ENCODE data around the gene NFIC. TPM values are rescaled to one million over a fixed set of nuclear protein-coding genes. Genes with fewer than 3 reads are reported as not detected.

The NFIC gene
- polyA plus RNA-seq, 1 of the 3 experiments (the other 2 are of a cell fraction): 7.2 TPM

DNA sequence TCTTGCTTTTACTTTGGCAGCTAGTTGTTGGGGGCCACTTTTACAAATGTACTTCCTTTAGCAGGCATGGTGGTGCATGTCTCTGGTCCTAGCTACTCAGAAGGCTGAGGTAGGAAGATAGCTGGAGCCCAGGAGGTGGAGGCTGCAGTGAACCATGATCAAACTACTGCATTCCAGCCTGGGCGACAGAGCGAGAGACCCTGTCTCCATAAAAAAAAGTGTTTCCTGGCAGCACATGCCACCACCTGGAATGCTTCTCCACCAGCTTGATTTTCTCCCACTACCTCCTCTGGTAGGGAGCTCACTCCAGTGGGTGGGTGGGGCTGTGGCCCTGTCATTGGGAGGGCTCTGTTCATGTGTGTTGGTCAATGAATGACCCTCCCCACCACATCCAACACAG, 152.3 kb downstream of the NFIC start:
- peaks cover 7 to 15% of the 10 kb centered on the region in 2 experiments for H3K36me3 ChIP-seq (replicated peaks in 1 of 2; ENCODE audit: control insufficient read depth in 1 of 2, insufficient read depth in 2 of 2, low read length in 1 of 2)
- peaks cover 0 to 20% of the 10 kb centered on the region in 2 experiments; a peak in 1 of 4 replicates for H3K4me1 ChIP-seq (ENCODE audit: control insufficient read depth in 1 of 2, insufficient read depth in 2 of 2, low read depth in 1 of 2, low read length in 1 of 2)
- peaks cover 98% of the 10 kb centered on the region for H3K79me2 ChIP-seq (ENCODE audit: insufficient read depth)
- H3K9ac ChIP-seq: no peak overlapping the region
- WGBS (ENCODE audit: low lambda C conversion rate): 92% methylated on average over 2 of the region's 2 CpGs
- TF ChIP-seq, protein P1, sequence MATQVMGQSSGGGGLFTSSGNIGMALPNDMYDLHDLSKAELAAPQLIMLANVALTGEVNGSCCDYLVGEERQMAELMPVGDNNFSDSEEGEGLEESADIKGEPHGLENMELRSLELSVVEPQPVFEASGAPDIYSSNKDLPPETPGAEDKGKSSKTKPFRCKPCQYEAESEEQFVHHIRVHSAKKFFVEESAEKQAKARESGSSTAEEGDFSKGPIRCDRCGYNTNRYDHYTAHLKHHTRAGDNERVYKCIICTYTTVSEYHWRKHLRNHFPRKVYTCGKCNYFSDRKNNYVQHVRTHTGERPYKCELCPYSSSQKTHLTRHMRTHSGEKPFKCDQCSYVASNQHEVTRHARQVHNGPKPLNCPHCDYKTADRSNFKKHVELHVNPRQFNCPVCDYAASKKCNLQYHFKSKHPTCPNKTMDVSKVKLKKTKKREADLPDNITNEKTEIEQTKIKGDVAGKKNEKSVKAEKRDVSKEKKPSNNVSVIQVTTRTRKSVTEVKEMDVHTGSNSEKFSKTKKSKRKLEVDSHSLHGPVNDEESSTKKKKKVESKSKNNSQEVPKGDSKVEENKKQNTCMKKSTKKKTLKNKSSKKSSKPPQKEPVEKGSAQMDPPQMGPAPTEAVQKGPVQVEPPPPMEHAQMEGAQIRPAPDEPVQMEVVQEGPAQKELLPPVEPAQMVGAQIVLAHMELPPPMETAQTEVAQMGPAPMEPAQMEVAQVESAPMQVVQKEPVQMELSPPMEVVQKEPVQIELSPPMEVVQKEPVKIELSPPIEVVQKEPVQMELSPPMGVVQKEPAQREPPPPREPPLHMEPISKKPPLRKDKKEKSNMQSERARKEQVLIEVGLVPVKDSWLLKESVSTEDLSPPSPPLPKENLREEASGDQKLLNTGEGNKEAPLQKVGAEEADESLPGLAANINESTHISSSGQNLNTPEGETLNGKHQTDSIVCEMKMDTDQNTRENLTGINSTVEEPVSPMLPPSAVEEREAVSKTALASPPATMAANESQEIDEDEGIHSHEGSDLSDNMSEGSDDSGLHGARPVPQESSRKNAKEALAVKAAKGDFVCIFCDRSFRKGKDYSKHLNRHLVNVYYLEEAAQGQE (IDR thresholded peaks at IDR 0.05; ENCODE audit: low read depth, low read length): no peak
- TF ChIP-seq GABPA (IDR thresholded peaks at IDR 0.05; ENCODE audit: low read depth): no peak
- TF ChIP-seq SIN3A (IDR thresholded peaks at IDR 0.05; ENCODE audit: borderline replicate concordance, low read depth, low read length): no peak
- no peak for TF ChIP-seq YY1 (IDR thresholded peaks at IDR 0.05; ENCODE audit: low read depth)
- no peak for TF ChIP-seq FOXM1 (IDR thresholded peaks at IDR 0.05; ENCODE audit: low read depth)
- H3K27ac ChIP-seq (ENCODE audit: low read depth in 2 of 2, low read length in 1 of 2): no peak overlapping the region
- no peaks in the 10 kb centered on the region for H3F3A ChIP-seq (replicated peaks; ENCODE audit: insufficient read depth)
- H4K20me1 ChIP-seq (ENCODE audit: insufficient read depth): peaks cover 92% of the 10 kb centered on the region
- ChIA-PET POLR2A (no interaction called here), CTCF (interaction anchor here (1.7 kb wide), 1 partner anchor 27 kb away, joined by 9 read pairs; no protein-coding TSS in a partner anchor)
- H2AFZ ChIP-seq (ENCODE audit: low read depth): no peak overlapping the region
- no peak overlapping the region for H3K4me3 ChIP-seq (ENCODE audit: low read depth in 2 of 2, low read length in 1 of 2)
- no peaks in the 10 kb centered on the region for H3K9me3 ChIP-seq
- H3K27me3 ChIP-seq (ENCODE audit: insufficient read depth): no peaks in the 10 kb centered on the region
- no peak for DNase-seq
- no peaks in the 10 kb centered on the region for H3K9me2 ChIP-seq
- H3K4me2 ChIP-seq: no peak overlapping the region

Small RNA genes within 50 kb of the gene (small RNA-seq; reads per million reads assigned to genes)
- gene AC005514.1: 0 reads per million in 7 experiments

Other genes with a start within 250 kb of the NFIC start
- gene GNA15, start 230.6 kb upstream of the NFIC start, polyA plus RNA-seq (2012; rRNA removed): 0.05 and 0.13 TPM in 2 replicates
- not detected in 2 replicates for gene S1PR4, start 187.8 kb upstream of the NFIC start, polyA plus RNA-seq (2012; rRNA removed)
- 67.0 and 69.0 TPM in 2 replicates for gene NCLN, start 180.7 kb upstream of the NFIC start, polyA plus RNA-seq (2012; rRNA removed)
- gene CELF5, start 141.9 kb upstream of the NFIC start, polyA plus RNA-seq (2012; rRNA removed): 0.33 and 0.57 TPM in 2 replicates
- gene SMIM24, start 113.9 kb downstream of the NFIC start, polyA plus RNA-seq (2012; rRNA removed): 0.12 TPM in 1 of 2 replicates, not detected in the other
- not detected in 2 replicates for gene SMIM44, start 116.9 kb downstream of the NFIC start, polyA plus RNA-seq (2012; rRNA removed)
- 14.3 and 14.5 TPM in 2 replicates for gene DOHH, start 134.1 kb downstream of the NFIC start, polyA plus RNA-seq (2012; rRNA removed)
- gene FZR1, start 139.7 kb downstream of the NFIC start, polyA plus RNA-seq (2012; rRNA removed): 27.1 and 36.3 TPM in 2 replicates
- gene TEKTIP1, start 172.6 kb downstream of the NFIC start, polyA plus RNA-seq (2012; rRNA removed): 0.12 TPM in 1 of 2 replicates, not detected in the other
- gene MFSD12, start 191.0 kb downstream of the NFIC start, polyA plus RNA-seq (2012; rRNA removed): 45.9 and 53.3 TPM in 2 replicates
- gene HMG20B, start 206.4 kb downstream of the NFIC start, polyA plus RNA-seq (2012; rRNA removed): 88.2 and 92.0 TPM in 2 replicates
- gene GIPC3, start 218.9 kb downstream of the NFIC start, polyA plus RNA-seq (2012; rRNA removed): 0.20 and 0.26 TPM in 2 replicates
- 0.78 and 0.92 TPM in 2 replicates for gene TBXA2R, start 240.3 kb downstream of the NFIC start, polyA plus RNA-seq (2012; rRNA removed)

Measured in SK-N-SH (cell line).